ENCODE measurements around the gene TMEM183A. TPM values are rescaled to one million over a fixed set of nuclear protein-coding genes. Genes with fewer than 3 reads are reported as not detected.

The TMEM183A gene
- total and polyA plus RNA-seq, 9 of the 15 experiments (the other 6 are each of a cell fraction or from before 2014, with no cell fraction given): 23.4 to 190 (median 124) TPM

GRCh38 chr1:202958544-202959275 is 48.5 kb upstream of the TMEM183A start (continued):
- TF ChIP-seq GATAD2B (IDR thresholded peaks at IDR 0.05; ENCODE audit: borderline replicate concordance) (no peak), HDGF (IDR thresholded peaks at IDR 0.05) (peak; percentile 50; the same call in 1 of the 2 replicates), ELK3 (CRISPR knock-in tag; IDR thresholded peaks at IDR 0.05) (no peak), POLR2B (IDR thresholded peaks at IDR 0.05; ENCODE audit: low read depth, partially characterized antibody) (no peak), PPARD (CRISPR knock-in tag; IDR thresholded peaks at IDR 0.05) (no peak), RFX5 (IDR thresholded peaks at IDR 0.05; ENCODE audit: low read depth, low read length) (no peak), HSF4 (CRISPR knock-in tag; IDR thresholded peaks at IDR 0.05; ENCODE audit: borderline replicate concordance) (no peak), PYGO2 (tag; IDR thresholded peaks at IDR 0.05) (no peak), SLC30A9 (CRISPR knock-in tag; IDR thresholded peaks at IDR 0.05) (no peak), ZBTB2 (IDR thresholded peaks at IDR 0.05) (peak; percentile 47; the same call in 1 of the 2 replicates), KLF16 (IDR thresholded peaks at IDR 0.05) (no peak), KLF13 (tag; IDR thresholded peaks at IDR 0.05; ENCODE audit: borderline replicate concordance, low read depth) (no peak), OTX1 (CRISPR knock-in tag; IDR thresholded peaks at IDR 0.05) (0 out of 2 replicates have a peak, but pooled peaks have one; percentile 37), ZNF253 (CRISPR knock-in tag; conservative IDR thresholded peaks at IDR 0.05) (no peak), ZNF140 (CRISPR knock-in tag; IDR thresholded peaks at IDR 0.05) (no peak), ZNF592 (IDR thresholded peaks at IDR 0.05) (no peak), LARP7 (IDR thresholded peaks at IDR 0.05) (peak; percentile 49; the same call in 1 of the 2 replicates), ZNF764 (CRISPR knock-in tag; IDR thresholded peaks at IDR 0.05; ENCODE audit: low read depth) (no peak), TRIM24 (IDR thresholded peaks at IDR 0.05) (peak in 1 of 2 experiments; percentile 34; a peak in 1 of 4 replicates), KLF1 (tag; IDR thresholded peaks at IDR 0.05) (no peak), SRSF9 (IDR thresholded peaks at IDR 0.05; ENCODE audit: borderline replicate concordance, low read depth, low read length) (no peak)
